IMR-90 (cell line): ENCODE measurements around the gene MANSC1. TPM values are rescaled to one million over a fixed set of nuclear protein-coding genes. Genes with fewer than 3 reads are reported as not detected.

Experiments used
- ATAC-seq: fragments of 200-7000 bp; cut with Tn5 transposase; 2 replicates; pipeline ENCODE4 v1.9.1; 2020; ENCODE audit warnings: low read depth, mild to moderate bottlenecking, moderate library complexity
- BruUV-seq: library from RNA; stranded (reverse); fragments of 400-500 nt; replicated peaks from 2 replicates; lab custom pipeline; 2021; lab: Mats Ljungman, UMichigan
- CTCF ChIA-PET: fragments of 300-600 bp; formaldehyde crosslinking; extraction: SDS; loops from one replicate; lab custom pipeline; 2021; ENCODE audit warnings: antibody characterized with exemption; lab: Yijun Ruan, JAX
- POLR2A ChIA-PET: fragments of 300-600 bp; sonication (Branson Sonifier 250); formaldehyde crosslinking; loops from one replicate; lab custom pipeline; 2022; ENCODE audit warnings: antibody characterized with exemption; ENCODE audit not compliant: unreplicated experiment; lab: Charles Lee
- DNase-seq: peaks from one replicate; pipeline ENCODE4 v3.0.0; 2013
- H2AFZ ChIP-seq: replicated peaks from 2 replicates; pipeline ENCODE3; 2013; ENCODE audit warnings: low read length, mild to moderate bottlenecking; ENCODE audit not compliant: poor library complexity
- H2AK5ac ChIP-seq: 2 replicates; pipeline ENCODE4 v1.6.1; 2013; ENCODE audit warnings: low read depth, low read length, inconsistent platforms
- H2AK9ac ChIP-seq: replicated peaks from 2 replicates; pipeline ENCODE3; 2013; ENCODE audit warnings: mild to moderate bottlenecking, low read depth, low read length, moderate library complexity; ENCODE audit not compliant: poor library complexity
- H2BK120ac ChIP-seq: 2 replicates; pipeline ENCODE4 v1.6.1; 2013; ENCODE audit warnings: low read depth, low read length, inconsistent platforms
- H2BK15ac ChIP-seq: 3 replicates; pipeline ENCODE4 v1.6.1; 2013; ENCODE audit warnings: low read depth, low read length, inconsistent platforms
- H2BK20ac ChIP-seq: 2 replicates; pipeline ENCODE4 v1.6.1; 2013; ENCODE audit warnings: low read depth, mild to moderate bottlenecking, inconsistent platforms, low read length, moderate library complexity
- H2BK5ac ChIP-seq: 2 replicates; pipeline ENCODE4 v1.6.1; 2013; ENCODE audit warnings: mild to moderate bottlenecking, low read depth, low read length, inconsistent platforms; ENCODE audit not compliant: poor library complexity, severe bottlenecking
- H3K14ac ChIP-seq: replicated peaks from 2 replicates; pipeline ENCODE4 v1.6.1; 2013; ENCODE audit warnings: low read depth, low read length, inconsistent platforms
- H3K18ac ChIP-seq: 2 replicates; pipeline ENCODE4 v1.6.1; 2013; ENCODE audit warnings: low read depth, low read length, control low read depth
- H3K23ac ChIP-seq: 2 replicates; pipeline ENCODE4 v1.6.1; 2013; ENCODE audit warnings: low read depth, low read length, inconsistent platforms
- H3K27ac ChIP-seq: 2 replicates; pipeline ENCODE4 v1.5.1; 2013; ENCODE audit warnings: mild to moderate bottlenecking, control low read depth, low read length; ENCODE audit not compliant: insufficient read depth
- H3K27me3 ChIP-seq: 2 replicates; pipeline ENCODE4 v1.6.1; 2013; ENCODE audit warnings: low read length; ENCODE audit not compliant: control insufficient read depth, insufficient read depth
- H3K36me3 ChIP-seq: 2 replicates; pipeline ENCODE4 v1.6.1; 2013; ENCODE audit warnings: low read length, mixed read lengths; ENCODE audit not compliant: control insufficient read depth, insufficient read depth
- H3K4ac ChIP-seq: 2 replicates; pipeline ENCODE4 v1.6.1; 2013; ENCODE audit warnings: low read depth, low read length, inconsistent platforms
- H3K4me1 ChIP-seq: 2 replicates; pipeline ENCODE4 v1.6.1; 2013; ENCODE audit warnings: low read length, mixed read lengths; ENCODE audit not compliant: control insufficient read depth, insufficient read depth
- H3K4me2 ChIP-seq: 2 replicates; pipeline ENCODE4 v1.6.1; 2013; ENCODE audit warnings: low read depth, mild to moderate bottlenecking, control low read depth, low read length, moderate library complexity
- H3K4me3 ChIP-seq: 2 replicates; pipeline ENCODE4 v1.5.1; 2013; ENCODE audit warnings: low read depth, mild to moderate bottlenecking, control low read depth, low read length, moderate library complexity; ENCODE audit not compliant: insufficient read depth
- H3K56ac ChIP-seq: 2 replicates; pipeline ENCODE4 v1.6.1; 2013; ENCODE audit warnings: low read length, inconsistent platforms; ENCODE audit not compliant: insufficient read depth; ENCODE audit errors: extremely low read depth
- H3K79me1 ChIP-seq, 2 experiments: 2 replicates each; pipeline ENCODE4 v1.6.1; 2013; ENCODE audit warnings: low read length in 2 of 2, inconsistent platforms in 1 of 2, low read depth in 1 of 2
- H3K9ac ChIP-seq: 2 replicates; pipeline ENCODE4 v1.6.1; 2013; ENCODE audit warnings: low read depth, low read length, control low read depth
- H3K9me1 ChIP-seq: 2 replicates; pipeline ENCODE4 v1.6.1; 2013; ENCODE audit warnings: low read length, inconsistent platforms; ENCODE audit not compliant: insufficient read depth
- H3K9me3 ChIP-seq: 2 replicates; pipeline ENCODE4 v1.6.1; 2013; ENCODE audit warnings: low read length; ENCODE audit not compliant: control insufficient read depth, insufficient read depth
- H4K20me1 ChIP-seq: 2 replicates; pipeline ENCODE4 v1.6.1; 2013; ENCODE audit warnings: low read length, inconsistent platforms; ENCODE audit not compliant: insufficient read depth
- H4K5ac ChIP-seq: 2 replicates; pipeline ENCODE4 v1.6.1; 2013; ENCODE audit warnings: mild to moderate bottlenecking, low read depth, low read length, control low read depth
- H4K8ac ChIP-seq, 2 experiments: 2 replicates each; pipeline ENCODE4 v1.6.1; 2013; ENCODE audit warnings: low read depth in 2 of 2, low read length in 2 of 2, control low read depth in 1 of 2, inconsistent platforms in 1 of 2
- H4K91ac ChIP-seq: 2 replicates; pipeline ENCODE4 v1.6.1; 2013; ENCODE audit warnings: low read depth, low read length, inconsistent platforms; ENCODE audit not compliant: insufficient read depth
- BHLHE40 ChIP-seq: fragments of 150-350 bp; IDR thresholded peaks from 2 replicates; pipeline ENCODE4 v1.6.1; 2016; ENCODE audit warnings: mild to moderate bottlenecking, low read depth, low read length
- CEBPB ChIP-seq: IDR thresholded peaks from 2 replicates; pipeline ENCODE4 v1.6.1; 2012; ENCODE audit warnings: low read depth, low read length, improper control_type of control experiment
- CHD1 ChIP-seq: IDR thresholded peaks from 2 replicates; pipeline ENCODE4 v1.6.1; 2012; ENCODE audit warnings: low read depth, low read length, improper control_type of control experiment
- FOS ChIP-seq: fragments of 150-350 bp; IDR thresholded peaks from 2 replicates; pipeline ENCODE4 v1.6.1; 2016; ENCODE audit warnings: low read depth, low read length
- MAFK ChIP-seq: IDR thresholded peaks from 2 replicates; pipeline ENCODE4 v1.6.1; 2012; ENCODE audit warnings: low read depth, low read length, improper control_type of control experiment
- MXI1 ChIP-seq: IDR thresholded peaks from 2 replicates; pipeline ENCODE4 v1.6.1; 2012; ENCODE audit warnings: low read depth, mild to moderate bottlenecking, low read length, moderate library complexity, borderline replicate concordance
- NFE2L2 ChIP-seq: fragments of 150-350 bp; IDR thresholded peaks from 2 replicates; pipeline ENCODE4 v1.6.1; 2016; ENCODE audit warnings: low read depth, mild to moderate bottlenecking, low read length
- POLR2A ChIP-seq: IDR thresholded peaks from 2 replicates; pipeline ENCODE4 v1.6.1; 2012; ENCODE audit warnings: mild to moderate bottlenecking, low read depth, low read length
- RCOR1 ChIP-seq: IDR thresholded peaks from 2 replicates; pipeline ENCODE4 v1.6.1; 2012; ENCODE audit warnings: mild to moderate bottlenecking, low read length, improper control_type of control experiment; ENCODE audit not compliant: insufficient replicate concordance
- RFX5 ChIP-seq: IDR thresholded peaks from 2 replicates; pipeline ENCODE4 v1.8.0; 2012; ENCODE audit warnings: low read depth, mild to moderate bottlenecking, low read length, moderate library complexity
- SMC3 ChIP-seq: fragments of 150-350 bp; IDR thresholded peaks from 2 replicates; pipeline ENCODE4 v1.6.1; 2016; ENCODE audit warnings: low read depth, mild to moderate bottlenecking, antibody characterized with exemption, low read length, moderate library complexity
- WGBS, 2 experiments: methylation state at CpG; one replicate each; pipeline versions ENCODE4 v1.1.5 to v1.1.7; 2013; ENCODE audit warnings: missing lambda C conversion rate in 2 of 2; ENCODE audit not compliant: insufficient read length in 1 of 2; ENCODE audit errors: extremely low coverage in 2 of 2; 5-methylcytosine and 5-hydroxymethylcytosine counted together
- dilution Hi-C: fragments of 300-500 bp; cut with HindIII; formaldehyde crosslinking; loops from one replicate; pipeline ENCODE4 v1.14.3; 2018; ENCODE audit warnings: low sequenced_read_pairs; ENCODE audit not compliant: unreplicated experiment
- in situ Hi-C: fragments of 300-500 bp; cut with MboI; formaldehyde crosslinking; loops from 3 replicates; pipeline ENCODE4 v1.14.3; 2019; ENCODE audit warnings: low sequenced_read_pairs, inconsistent platforms, mixed read lengths
- intact Hi-C: fragments of 100-400 bp; cut with micrococcal nuclease; formaldehyde crosslinking; loops from 2 replicates; pipeline ENCODE4 v1.10.0; 2022
- polyA plus RNA-seq, 3 experiments: library from polyadenylated mRNA; depleted of rRNA; stranded (reverse); fragments of >200 nt; gene quantifications; 2 replicates each; pipeline ENCODE4 v1.2.3, GENCODE V29; 2012; ENCODE audit warnings: low replicate concordance in 1 of 3
- total RNA-seq: library from RNA; depleted of rRNA; stranded (reverse); fragments of >200 nt; gene quantifications from 2 replicates; pipeline ENCODE4 v1.2.3, GENCODE V29; 2012
- TF ChIP-seq, protein P1 (sequence below): fragments of 150-350 bp; IDR thresholded peaks from 2 replicates; pipeline ENCODE4 v1.6.1; 2016; ENCODE audit warnings: low read depth, mild to moderate bottlenecking, low read length, moderate library complexity, borderline replicate concordance

MANSC1 gene
- total and polyA plus RNA-seq, 2 of the 4 experiments (the other 2 are of a cell fraction) = 1.1 to 2.2 TPM

DNA sequence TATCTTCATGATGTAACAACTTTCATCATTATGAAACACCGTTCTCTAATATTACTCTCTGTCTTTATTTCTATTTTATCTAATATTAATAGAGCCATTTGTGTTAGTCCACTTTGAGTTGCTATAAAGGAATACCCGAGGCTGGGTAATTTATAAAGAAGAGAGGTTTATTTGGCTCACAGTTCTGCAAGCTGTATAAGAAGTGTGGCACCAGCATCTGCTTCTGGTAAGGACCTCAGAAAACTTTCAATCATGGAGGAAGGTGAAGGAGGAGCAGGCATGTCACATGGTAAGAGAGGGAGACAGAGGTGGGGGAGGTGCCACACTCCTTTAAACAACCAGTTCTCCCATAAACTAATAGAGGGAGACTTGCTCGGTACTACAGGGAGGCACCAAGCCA is 31.9 kb upstream of the MANSC1 start:
- ChIA-PET POLR2A (no interaction called here), CTCF (no interaction called here)
- Histone ChIP-seq H3K27ac (no peak overlapping the region), H4K5ac (no peak overlapping the region), H3K36me3 (no peaks in the 10 kb centered on the region), H2AK5ac (no peak overlapping the region), H4K8ac (no peak overlapping the region), H3K4me2 (no peak overlapping the region), H3K9ac (no peak overlapping the region), H3K23ac (no peak overlapping the region), H2BK15ac (no peak overlapping the region), H3K9me1 (no peaks in the 10 kb centered on the region), H3K14ac (no peak overlapping the region), H3K4me3 (no peak overlapping the region), H2AFZ (no peak overlapping the region), H3K4me1 (no peaks in the 10 kb centered on the region), H2BK5ac (no peak overlapping the region), H2BK120ac (no peak overlapping the region), H3K27me3 (no peaks in the 10 kb centered on the region), H3K18ac (no peak overlapping the region), H2AK9ac (no peak overlapping the region), H2BK20ac (no peak overlapping the region), H4K91ac (no peak overlapping the region), H3K4ac (no peak overlapping the region), H4K20me1 (no peaks in the 10 kb centered on the region), H3K79me1 (no peaks in the 10 kb centered on the region), H3K56ac (no peak overlapping the region), H3K9me3 (no peaks in the 10 kb centered on the region)
- no peak for TF ChIP-seq RCOR1
- no peak for TF ChIP-seq MXI1
- TF ChIP-seq, protein P1, sequence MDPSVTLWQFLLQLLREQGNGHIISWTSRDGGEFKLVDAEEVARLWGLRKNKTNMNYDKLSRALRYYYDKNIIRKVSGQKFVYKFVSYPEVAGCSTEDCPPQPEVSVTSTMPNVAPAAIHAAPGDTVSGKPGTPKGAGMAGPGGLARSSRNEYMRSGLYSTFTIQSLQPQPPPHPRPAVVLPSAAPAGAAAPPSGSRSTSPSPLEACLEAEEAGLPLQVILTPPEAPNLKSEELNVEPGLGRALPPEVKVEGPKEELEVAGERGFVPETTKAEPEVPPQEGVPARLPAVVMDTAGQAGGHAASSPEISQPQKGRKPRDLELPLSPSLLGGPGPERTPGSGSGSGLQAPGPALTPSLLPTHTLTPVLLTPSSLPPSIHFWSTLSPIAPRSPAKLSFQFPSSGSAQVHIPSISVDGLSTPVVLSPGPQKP = no peak
- no peak for TF ChIP-seq CHD1
- TF ChIP-seq FOS = no peak
- no peak for TF ChIP-seq SMC3
- no peak for TF ChIP-seq BHLHE40
- TF ChIP-seq NFE2L2 = no peak
- TF ChIP-seq RFX5 = no peak
- no peak for TF ChIP-seq POLR2A
- no peak for TF ChIP-seq CEBPB
- TF ChIP-seq MAFK = no peak
- in situ Hi-C loops (no loop called here), dilution Hi-C loops (no loop called here), intact Hi-C loops (no loop called here)
- BruUV-seq = no TSS peak
- DNase-seq = no peak
- no peak for ATAC-seq
- WGBS, 2 experiments = no CpG with 5 or more reads among the region's 3 CpGs
